Neural progenitor cell (in vitro differentiated cells): ENCODE data around the gene COTL1. TPM values are rescaled to one million over a fixed set of nuclear protein-coding genes. Genes with fewer than 3 reads are reported as not detected.
"Not testable (repeated sequence)": the region's sequence is repeated elsewhere in the genome, so short reads cannot be mapped to it uniquely, and the experiment has no call there.

Experiments
- DNase-seq: peaks from one replicate; pipeline ENCODE4 v3.0.0-alpha.2; 2016; ENCODE audit warnings: low spot score
- H2AFZ ChIP-seq: fragments of 200-600 bp; sonication (generic); replicated peaks from 2 replicates; pipeline ENCODE4 v1.6.1; 2016; ENCODE audit warnings: antibody characterized with exemption
- H3F3A ChIP-seq: fragments of 200-600 bp; sonication (generic); 2 replicates; pipeline ENCODE4 v1.6.1; 2016; ENCODE audit warnings: antibody characterized with exemption, low read depth
- H3K27ac ChIP-seq: fragments of 200-600 bp; sonication (generic); 2 replicates; pipeline ENCODE4 v1.5.1; 2016; ENCODE audit warnings: mild to moderate bottlenecking
- H3K27me3 ChIP-seq: fragments of 200-600 bp; sonication (generic); 2 replicates; pipeline ENCODE4 v1.6.1; 2016; ENCODE audit warnings: mild to moderate bottlenecking, moderate library complexity
- H3K36me3 ChIP-seq: fragments of 200-600 bp; sonication (generic); 2 replicates; pipeline ENCODE4 v1.5.1; 2016
- H3K4me1 ChIP-seq: fragments of 200-600 bp; sonication (generic); 2 replicates; pipeline ENCODE4 v1.6.1; 2016; ENCODE audit warnings: mixed run types
- H3K4me2 ChIP-seq: fragments of 200-600 bp; sonication (generic); 2 replicates; pipeline ENCODE4 v1.6.1; 2016
- H3K4me3 ChIP-seq: fragments of 200-600 bp; sonication (generic); 2 replicates; pipeline ENCODE4 v1.5.1; 2016
- H3K79me2 ChIP-seq: fragments of 200-600 bp; sonication (generic); 2 replicates; pipeline ENCODE4 v1.6.1; 2016; ENCODE audit warnings: low read depth
- H3K9ac ChIP-seq: fragments of 200-600 bp; sonication (generic); 2 replicates; pipeline ENCODE4 v1.6.1; 2016
- H3K9me3 ChIP-seq: fragments of 200-600 bp; sonication (generic); 2 replicates; pipeline ENCODE4 v1.5.1; 2016; ENCODE audit warnings: low read depth
- H4K20me1 ChIP-seq: fragments of 200-600 bp; sonication (generic); 2 replicates; pipeline ENCODE4 v1.6.1; 2016; ENCODE audit warnings: low read depth
- H3K27ac Mint-ChIP-seq: 3 replicates; pipeline ENCODE4 v1.8.0; 2021; ENCODE audit warnings: mixed read lengths
- H3K27me3 Mint-ChIP-seq: 2 replicates; pipeline ENCODE4 v1.8.0; 2022; ENCODE audit warnings: low read depth, mild to moderate bottlenecking, inconsistent platforms, moderate library complexity, mixed read lengths; ENCODE audit not compliant: insufficient read depth
- H3K36me3 Mint-ChIP-seq: 3 replicates; pipeline ENCODE4 v1.8.0; 2021; ENCODE audit warnings: mixed read lengths
- H3K4me1 Mint-ChIP-seq: 3 replicates; pipeline ENCODE4 v1.8.0; 2021; ENCODE audit warnings: mixed read lengths
- H3K4me3 Mint-ChIP-seq: 3 replicates; pipeline ENCODE4 v1.8.0; 2021; ENCODE audit warnings: mild to moderate bottlenecking, moderate library complexity, mixed read lengths
- H3K9me3 Mint-ChIP-seq: 3 replicates; pipeline ENCODE4 v1.8.0; 2020; ENCODE audit warnings: mixed read lengths
- EZH2 ChIP-seq: fragments of 200-600 bp; sonication (generic); IDR thresholded peaks from 2 replicates; pipeline ENCODE4 v1.6.1; 2017; ENCODE audit warnings: antibody characterized with exemption, mild to moderate bottlenecking, moderate library complexity
- EZH2phosphoT487 ChIP-seq: fragments of 200-600 bp; sonication (generic); IDR thresholded peaks from 2 replicates; pipeline ENCODE4 v1.6.1; 2017; ENCODE audit warnings: antibody characterized with exemption
- total RNA-seq: library from RNA; depleted of rRNA; stranded (reverse); fragments of >200 nt; gene quantifications from 2 replicates; pipeline ENCODE4 v1.2.3, GENCODE V29; 2015; ENCODE audit warnings: low replicate concordance
- TF ChIP-seq, protein P1 (sequence below): fragments of 200-600 bp; sonication (generic); IDR thresholded peaks from 2 replicates; pipeline ENCODE4 v1.5.1; 2017; ENCODE audit warnings: antibody characterized with exemption, mild to moderate bottlenecking

The COTL1 gene
- total RNA-seq, 1 donor from 2014 or later: 46.9 TPM

DNA sequence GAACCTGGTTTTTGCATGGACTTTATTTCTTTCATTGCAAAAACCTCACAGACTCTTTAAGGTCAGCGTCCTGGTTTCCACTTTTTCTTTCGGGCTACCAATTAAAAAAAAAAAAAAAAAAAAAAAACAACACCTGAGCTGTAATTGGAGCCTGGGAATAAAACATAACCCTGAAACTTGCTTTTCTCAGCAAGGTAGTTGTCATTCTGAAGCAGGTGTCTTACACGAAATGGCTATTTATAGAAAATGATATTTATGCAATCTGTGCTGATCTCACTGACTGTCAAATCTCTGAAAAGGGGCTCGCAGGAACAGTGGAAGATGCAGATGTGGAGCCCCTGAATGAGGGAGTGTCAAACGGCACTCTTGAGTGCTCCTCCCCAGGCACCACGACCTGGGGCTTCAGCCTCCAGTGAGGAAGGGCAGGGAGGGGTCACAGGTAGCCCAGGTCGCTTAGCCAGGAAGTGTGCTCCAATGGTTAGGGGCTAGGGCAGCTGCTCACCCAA, 10.4 kb upstream of the COTL1 start:
- Histone ChIP-seq H3K9ac (no peak overlapping the region), H3K27ac (no peak overlapping the region)

GRCh38 chr16:84625556-84625955, 7.7 kb upstream of the COTL1 start:
- Histone ChIP-seq H3K9me3 (no peaks in the 10 kb centered on the region), H3K4me1 (peaks cover 11% of the 10 kb centered on the region), H3K79me2 (no peaks in the 10 kb centered on the region), H3K9ac (no peak overlapping the region), H3K36me3 (no peaks in the 10 kb centered on the region), H3K27me3 (no peaks in the 10 kb centered on the region), H2AFZ (no peak overlapping the region), H3K4me2 (no peak overlapping the region), H4K20me1 (no peaks in the 10 kb centered on the region), H3K4me3 (no peak overlapping the region), H3K27ac (no peak overlapping the region), H3F3A (no peaks in the 10 kb centered on the region)
- Mint-ChIP-seq H3K4me3 (no peak overlapping the region), H3K36me3 (no peaks in the 10 kb centered on the region), H3K4me1 (peaks cover 13% of the 10 kb centered on the region), H3K9me3 (no peaks in the 10 kb centered on the region), H3K27me3 (peaks cover 4% of the 10 kb centered on the region), H3K27ac (no peak overlapping the region)
- TF ChIP-seq EZH2phosphoT487 (no peak), EZH2 (no peak)
- TF ChIP-seq, protein P1, sequence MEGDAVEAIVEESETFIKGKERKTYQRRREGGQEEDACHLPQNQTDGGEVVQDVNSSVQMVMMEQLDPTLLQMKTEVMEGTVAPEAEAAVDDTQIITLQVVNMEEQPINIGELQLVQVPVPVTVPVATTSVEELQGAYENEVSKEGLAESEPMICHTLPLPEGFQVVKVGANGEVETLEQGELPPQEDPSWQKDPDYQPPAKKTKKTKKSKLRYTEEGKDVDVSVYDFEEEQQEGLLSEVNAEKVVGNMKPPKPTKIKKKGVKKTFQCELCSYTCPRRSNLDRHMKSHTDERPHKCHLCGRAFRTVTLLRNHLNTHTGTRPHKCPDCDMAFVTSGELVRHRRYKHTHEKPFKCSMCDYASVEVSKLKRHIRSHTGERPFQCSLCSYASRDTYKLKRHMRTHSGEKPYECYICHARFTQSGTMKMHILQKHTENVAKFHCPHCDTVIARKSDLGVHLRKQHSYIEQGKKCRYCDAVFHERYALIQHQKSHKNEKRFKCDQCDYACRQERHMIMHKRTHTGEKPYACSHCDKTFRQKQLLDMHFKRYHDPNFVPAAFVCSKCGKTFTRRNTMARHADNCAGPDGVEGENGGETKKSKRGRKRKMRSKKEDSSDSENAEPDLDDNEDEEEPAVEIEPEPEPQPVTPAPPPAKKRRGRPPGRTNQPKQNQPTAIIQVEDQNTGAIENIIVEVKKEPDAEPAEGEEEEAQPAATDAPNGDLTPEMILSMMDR: no peak
- no peak for DNase-seq

More for the DNA sequence above, 10.4 kb upstream of the COTL1 start:
- no peak for TF ChIP-seq EZH2
- TF ChIP-seq, protein P1: no peak
- TF ChIP-seq EZH2phosphoT487: no peak
- no peaks in the 10 kb centered on the region for H3K36me3 Mint-ChIP-seq
- Histone ChIP-seq H3K79me2 (no peaks in the 10 kb centered on the region), H3K27me3 (no peaks in the 10 kb centered on the region), H3K4me1 (peaks cover 8% of the 10 kb centered on the region), H3K4me3 (no peak overlapping the region), H3F3A (no peaks in the 10 kb centered on the region), H3K4me2 (no peak overlapping the region), H3K9me3 (no peaks in the 10 kb centered on the region), H2AFZ (no peak overlapping the region), H4K20me1 (no peaks in the 10 kb centered on the region), H3K36me3 (no peaks in the 10 kb centered on the region)
- no peak for DNase-seq
- no peak overlapping the region for H3K4me3 Mint-ChIP-seq
- no peak overlapping the region for H3K27ac Mint-ChIP-seq
- H3K9me3 Mint-ChIP-seq: no peaks in the 10 kb centered on the region
- H3K4me1 Mint-ChIP-seq: peaks cover 2% of the 10 kb centered on the region
- H3K27me3 Mint-ChIP-seq: peaks cover 7% of the 10 kb centered on the region

GRCh38 chr16:84620913-84621312, 3.0 kb upstream of the COTL1 start:
- not testable (repeated sequence) for H3K36me3 Mint-ChIP-seq, H3K36me3 ChIP-seq, DNase-seq, H3K9ac ChIP-seq, H3K27ac ChIP-seq, H2AFZ ChIP-seq, H3K9me3 ChIP-seq, H3K27me3 Mint-ChIP-seq, H3K4me2 ChIP-seq, H3K9me3 Mint-ChIP-seq, H3K4me3 Mint-ChIP-seq, H3K4me3 ChIP-seq
- peaks cover 13% of the 10 kb centered on the region for H3K4me1 ChIP-seq
- H4K20me1 ChIP-seq: peaks cover 18% of the 10 kb centered on the region
- H3K79me2 ChIP-seq: peaks cover 18% of the 10 kb centered on the region
- peaks cover 12% of the 10 kb centered on the region for H3K27me3 ChIP-seq
- H3F3A ChIP-seq: peaks cover 16% of the 10 kb centered on the region
- Mint-ChIP-seq H3K4me1 (peaks cover 32% of the 10 kb centered on the region), H3K27ac (peak overlapping the region; percentile 74)

DNA sequence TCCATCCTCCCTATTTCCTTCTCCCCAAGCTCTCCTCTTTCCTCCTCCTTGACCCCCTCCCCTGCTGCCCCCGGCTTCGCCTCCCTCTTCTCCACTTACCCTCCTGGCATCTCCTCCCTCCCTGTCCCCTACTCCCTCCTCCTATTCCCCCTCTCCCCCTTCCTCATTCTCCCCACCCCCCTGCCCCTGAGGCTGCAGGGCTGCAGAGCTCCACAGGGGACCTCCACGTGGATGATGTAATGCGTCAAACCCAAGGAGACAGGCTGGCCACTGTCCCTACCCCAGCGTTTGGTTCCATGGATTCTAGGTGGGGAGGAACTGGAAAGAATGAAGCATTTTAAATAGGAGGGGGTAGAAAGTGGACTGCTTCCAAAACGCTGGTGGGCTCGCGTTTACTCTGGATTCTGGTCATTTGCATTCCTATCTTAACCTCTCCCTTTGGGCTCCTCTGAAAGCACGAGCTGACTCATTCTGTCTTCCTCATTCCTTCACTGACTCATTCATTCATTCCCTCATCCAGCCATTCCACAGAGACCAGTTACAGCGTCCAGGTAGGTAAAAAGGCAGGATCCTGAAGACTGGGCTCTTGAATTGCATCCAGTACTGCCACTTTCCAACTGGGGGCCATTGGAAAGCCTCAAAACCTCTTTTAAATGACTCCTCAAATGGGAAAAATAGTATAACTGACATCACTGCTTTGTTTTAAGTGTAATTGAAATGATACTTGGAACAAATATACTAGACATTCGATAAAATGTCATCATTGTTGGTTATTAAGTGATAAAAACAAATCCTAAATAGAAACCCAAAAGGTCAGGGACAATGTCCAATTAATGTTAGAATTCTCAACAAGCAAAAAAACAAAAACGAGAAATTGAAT, 943 bp upstream of the COTL1 start:
- Histone ChIP-seq H3K4me1 (peaks cover 28% of the 10 kb centered on the region), H3K9ac (no peak overlapping the region), H3K4me3 (peak overlapping the region; percentile 74), H4K20me1 (peaks cover 39% of the 10 kb centered on the region), H3K36me3 (no peaks in the 10 kb centered on the region), H3K79me2 (peaks cover 34% of the 10 kb centered on the region), H2AFZ (no peak overlapping the region), H3F3A (peaks cover 27% of the 10 kb centered on the region), H3K9me3 (no peaks in the 10 kb centered on the region), H3K27me3 (peaks cover 12% of the 10 kb centered on the region), H3K4me2 (peak overlapping the region; percentile 46), H3K27ac (no peak overlapping the region)
- Mint-ChIP-seq H3K27me3 (peaks cover 10% of the 10 kb centered on the region), H3K4me1 (peaks cover 52% of the 10 kb centered on the region), H3K27ac (peak overlapping the region; percentile 84), H3K4me3 (peak overlapping the region; percentile 81), H3K36me3 (peaks cover 6% of the 10 kb centered on the region), H3K9me3 (no peaks in the 10 kb centered on the region)
- peak; percentile 78 for DNase-seq
- TF ChIP-seq EZH2 (no peak), EZH2phosphoT487 (no peak)
- TF ChIP-seq, protein P1: no peak
